T47D (cell line): ENCODE data around the gene OXCT2.

ENCODE experiments used
- DNase-seq, 2 experiments: peaks; one replicate each; pipeline versions ENCODE4 v3.0.0 to v3.0.0-alpha.2; 2011 to 2012; ENCODE audit warnings: low read depth in 1 of 2, low spot score in 1 of 2
- JUND ChIP-seq: IDR thresholded peaks from 2 replicates; pipeline ENCODE4 v1.6.1; 2012; ENCODE audit warnings: low read depth
- in situ Hi-C: cut with HindIII; loops from 2 replicates; pipeline ENCODE4 v1.10.0; 2016; ENCODE audit warnings: low sequenced_read_pairs, low pct_unique_long_range_greater_than_20kb

The OXCT2 gene

GRCh38 chr1:39726600-39726999, 44.5 kb downstream of the OXCT2 start:
- DNase-seq, result no peak
- TF ChIP-seq JUND, result no peak
- in situ Hi-C loops, result no loop called here

- no peak for TF ChIP-seq JUND
- DNase-seq, result no peak
- in situ Hi-C loops, result no loop called here
Observed at GRCh38 chr1:39722495-39722894, 48.7 kb downstream of the OXCT2 start.

- no peak for TF ChIP-seq JUND
- no peak for DNase-seq
- in situ Hi-C loops, result no loop called here
Observed at GRCh38 chr1:39721664-39722063, 49.5 kb downstream of the OXCT2 start.

- DNase-seq, result peak in 1 of 2 experiments; percentile 70
- TF ChIP-seq JUND, result no peak
- in situ Hi-C loops, result no loop called here
Observed at GRCh38 chr1:39720094-39720999, 50.8 kb downstream of the OXCT2 start.
